ENCODE data around the gene BLCAP. TPM values are rescaled to one million over a fixed set of nuclear protein-coding genes. Genes with fewer than 3 reads are reported as not detected.

Gene BLCAP
- total RNA-seq, 4 donors from 2014 or later: 66.4 to 104 (median 78.1) TPM

DNA sequence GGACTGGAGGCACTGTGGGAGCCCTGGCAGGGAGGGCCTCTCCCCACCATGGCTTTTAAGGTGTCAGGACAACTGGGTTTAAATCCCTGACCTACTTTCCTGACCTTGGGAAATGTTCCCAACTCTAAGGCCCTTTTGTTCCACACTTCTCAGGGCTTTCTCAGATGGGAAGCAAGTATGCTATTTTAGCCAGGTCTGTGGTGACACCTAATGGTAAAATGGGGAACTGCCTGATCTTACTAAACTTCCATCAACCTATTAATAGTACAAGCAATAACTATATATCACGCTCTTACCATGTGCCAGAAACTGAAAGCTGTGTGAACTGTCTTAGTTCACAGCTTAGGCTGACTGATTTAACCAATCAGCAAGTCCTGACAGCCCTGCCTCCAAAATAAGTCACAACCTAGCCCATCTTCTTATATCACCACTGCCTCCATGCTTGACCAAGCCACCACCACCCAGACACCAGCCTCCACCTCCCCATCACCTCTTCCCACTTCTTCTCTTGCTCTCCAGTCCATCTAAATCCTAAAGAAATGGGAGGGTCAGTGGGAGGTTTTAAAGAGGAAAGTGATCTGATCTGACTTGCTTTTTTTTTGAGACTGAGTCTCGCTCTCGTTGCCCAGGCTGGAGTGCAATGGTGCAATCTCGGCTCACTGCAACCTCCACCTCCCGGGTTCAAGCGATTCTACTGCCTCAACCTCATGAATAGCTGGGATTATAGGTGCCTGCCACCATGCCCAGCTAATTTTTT is 6.9 kb upstream of the BLCAP start:
- Histone ChIP-seq H3K4me1 (peaks cover 0 to 20% (median 0%) of the 10 kb centered on the region in 3 donors), H3K36me3 (no peaks in the 10 kb centered on the region), H3K9me3 (no peaks in the 10 kb centered on the region), H3K27me3 (no peaks in the 10 kb centered on the region), H3K27ac (no peak overlapping the region), H3K4me3 (no peak overlapping the region)
- DNase-seq: no peak
- intact Hi-C loops (cut with DNase I): loop anchor here (5.0 kb wide), 2 partner anchors 262 to 337 kb away; no protein-coding TSS in a partner anchor
- 50 to 70% methylated on average over 2 to 6 of the region's 6 CpGs for WGBS, 2 donors
- TF ChIP-seq, protein P1, sequence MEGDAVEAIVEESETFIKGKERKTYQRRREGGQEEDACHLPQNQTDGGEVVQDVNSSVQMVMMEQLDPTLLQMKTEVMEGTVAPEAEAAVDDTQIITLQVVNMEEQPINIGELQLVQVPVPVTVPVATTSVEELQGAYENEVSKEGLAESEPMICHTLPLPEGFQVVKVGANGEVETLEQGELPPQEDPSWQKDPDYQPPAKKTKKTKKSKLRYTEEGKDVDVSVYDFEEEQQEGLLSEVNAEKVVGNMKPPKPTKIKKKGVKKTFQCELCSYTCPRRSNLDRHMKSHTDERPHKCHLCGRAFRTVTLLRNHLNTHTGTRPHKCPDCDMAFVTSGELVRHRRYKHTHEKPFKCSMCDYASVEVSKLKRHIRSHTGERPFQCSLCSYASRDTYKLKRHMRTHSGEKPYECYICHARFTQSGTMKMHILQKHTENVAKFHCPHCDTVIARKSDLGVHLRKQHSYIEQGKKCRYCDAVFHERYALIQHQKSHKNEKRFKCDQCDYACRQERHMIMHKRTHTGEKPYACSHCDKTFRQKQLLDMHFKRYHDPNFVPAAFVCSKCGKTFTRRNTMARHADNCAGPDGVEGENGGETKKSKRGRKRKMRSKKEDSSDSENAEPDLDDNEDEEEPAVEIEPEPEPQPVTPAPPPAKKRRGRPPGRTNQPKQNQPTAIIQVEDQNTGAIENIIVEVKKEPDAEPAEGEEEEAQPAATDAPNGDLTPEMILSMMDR (IDR thresholded peaks at IDR 0.05): peak; percentile 85 to 93 (median 88)
- no peak for TF ChIP-seq POLR2A (IDR thresholded peaks at IDR 0.05)

DNA sequence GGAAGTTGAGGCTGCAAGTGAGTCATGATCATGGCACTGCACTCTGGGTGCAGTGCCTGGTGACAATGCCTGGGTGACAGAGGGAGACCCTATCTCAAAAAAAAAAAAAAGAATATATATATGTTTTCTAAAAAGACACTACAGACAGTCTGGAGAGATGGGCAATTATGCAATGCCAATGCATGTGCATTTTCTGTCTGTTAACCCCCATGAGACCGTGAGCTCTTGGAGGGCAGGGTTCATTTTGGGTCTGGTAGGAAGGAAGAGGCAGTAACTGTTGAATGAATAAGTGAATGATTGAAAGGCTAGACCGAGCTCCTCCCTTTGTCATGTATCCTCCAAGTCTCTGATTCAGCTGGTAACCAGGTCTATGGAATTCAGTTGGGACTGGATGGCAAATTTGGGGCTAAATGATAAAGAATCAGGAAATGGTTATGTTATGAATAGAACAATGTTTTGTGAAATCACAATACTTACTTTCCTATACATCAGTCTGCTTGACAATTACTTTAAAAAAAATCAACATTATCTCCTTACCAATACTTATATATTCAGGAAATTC is 5.6 kb upstream of the BLCAP start:
- 67 to 69% methylated on average over 2 of the region's 2 CpGs for WGBS, 2 donors
- Histone ChIP-seq H3K4me3 (no peak overlapping the region), H3K27me3 (no peaks in the 10 kb centered on the region), H3K36me3 (no peaks in the 10 kb centered on the region), H3K27ac (no peak overlapping the region), H3K4me1 (peaks cover 0 to 16% (median 6%) of the 10 kb centered on the region in 3 donors), H3K9me3 (no peaks in the 10 kb centered on the region)
- no peak for DNase-seq
- no peak for TF ChIP-seq POLR2A (IDR thresholded peaks at IDR 0.05)
- TF ChIP-seq, protein P1 (IDR thresholded peaks at IDR 0.05): no peak
- intact Hi-C loops (cut with DNase I): no loop called here

DNA sequence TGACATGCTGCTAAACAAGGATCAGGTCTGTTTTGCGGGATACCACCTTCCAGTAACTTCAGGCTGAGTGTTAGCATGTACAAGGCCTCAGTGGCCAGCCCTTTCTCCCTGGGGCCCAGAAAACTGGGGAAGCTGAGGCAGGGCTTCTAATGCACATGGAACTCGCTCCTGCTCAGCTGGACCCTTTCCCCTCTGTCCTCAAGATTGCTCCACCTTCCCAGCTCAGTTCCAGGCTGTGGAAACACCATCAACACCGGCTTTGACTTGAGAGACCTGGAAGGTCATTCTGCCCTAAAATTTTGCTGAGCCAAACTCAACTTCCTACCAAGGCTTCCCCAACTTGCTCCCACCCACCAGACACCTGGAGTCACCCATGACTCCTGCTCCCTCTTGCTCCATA is 4.2 kb upstream of the BLCAP start:
- Histone ChIP-seq H3K36me3 (no peaks in the 10 kb centered on the region), H3K4me3 (no peak overlapping the region), H3K4me1 (peaks cover under 1 to 16% (median 7%) of the 10 kb centered on the region in 3 donors), H3K27ac (no peak overlapping the region), H3K9me3 (no peaks in the 10 kb centered on the region), H3K27me3 (no peaks in the 10 kb centered on the region)
- no peak for DNase-seq
- WGBS, 2 donors: 85 to 100% methylated on average over 3 of the region's 3 CpGs
- intact Hi-C loops (cut with DNase I): no loop called here
- TF ChIP-seq, protein P1 (IDR thresholded peaks at IDR 0.05): no peak
- TF ChIP-seq POLR2A (IDR thresholded peaks at IDR 0.05): no peak

DNA sequence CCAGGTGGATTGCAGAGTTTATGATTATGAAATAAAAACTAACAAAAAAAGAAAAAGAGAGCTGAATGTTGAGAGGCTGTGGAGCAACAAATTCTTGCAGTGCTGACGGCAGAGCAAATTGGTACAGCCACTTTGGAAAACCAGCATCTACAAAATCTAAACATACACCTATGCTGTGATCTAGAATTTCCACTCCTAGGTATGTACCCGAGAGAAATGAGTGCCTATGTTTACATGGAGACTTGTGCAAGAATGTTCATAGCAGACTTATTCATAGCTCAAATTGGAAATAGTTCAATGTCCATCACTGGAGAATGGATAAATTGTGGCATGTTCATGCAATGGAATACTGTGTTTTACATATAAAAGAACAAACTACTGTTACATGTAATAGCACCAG is 3.0 kb upstream of the BLCAP start:
- peaks cover 12 to 27% (median 12%) of the 10 kb centered on the region in 3 donors for H3K4me1 ChIP-seq
- no peak overlapping the region for H3K4me3 ChIP-seq
- intact Hi-C loops (cut with DNase I): no loop called here
- no peak overlapping the region for H3K27ac ChIP-seq
- no peaks in the 10 kb centered on the region for H3K27me3 ChIP-seq
- no peak for TF ChIP-seq POLR2A (IDR thresholded peaks at IDR 0.05)
- TF ChIP-seq, protein P1 (IDR thresholded peaks at IDR 0.05): no peak
- H3K36me3 ChIP-seq: no peaks in the 10 kb centered on the region
- WGBS, 2 donors: 63 to 70% methylated on average over 2 of the region's 2 CpGs
- no peaks in the 10 kb centered on the region for H3K9me3 ChIP-seq
- no peak for DNase-seq

DNA sequence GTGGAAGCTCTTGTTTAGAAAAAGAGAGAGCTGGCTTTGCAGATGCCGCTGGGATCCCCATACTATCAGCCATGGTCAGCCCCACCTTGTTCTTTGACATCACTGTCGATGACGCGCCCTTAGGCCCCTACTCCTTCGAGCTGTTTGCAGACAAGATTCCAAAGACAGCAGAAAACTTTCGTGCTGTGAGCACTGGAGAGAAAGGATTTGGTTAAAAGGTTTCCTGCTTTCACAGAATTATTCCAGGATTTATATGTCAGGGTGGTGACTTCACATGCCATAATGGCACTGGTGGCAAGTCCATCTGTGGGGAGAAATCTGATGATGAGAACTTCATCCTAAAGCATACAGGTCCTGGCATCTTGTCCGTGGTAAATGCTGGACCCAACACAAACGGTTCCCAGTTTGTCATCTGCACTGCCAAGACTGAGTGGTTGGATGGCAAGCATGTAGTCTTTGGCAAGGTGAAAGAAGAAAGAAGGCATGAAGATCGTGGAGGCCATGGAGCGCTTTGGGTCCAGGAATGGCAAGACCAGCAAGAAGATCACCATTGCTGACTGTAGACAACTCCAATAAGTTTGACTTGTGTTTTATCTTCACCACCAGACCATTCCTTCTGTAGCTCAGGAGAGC is 2.4 kb upstream of the BLCAP start:
- Histone ChIP-seq H3K27me3 (no peaks in the 10 kb centered on the region), H3K4me3 (no peak overlapping the region), H3K4me1 (peaks cover 18 to 34% (median 18%) of the 10 kb centered on the region in 3 donors), H3K9me3 (no peaks in the 10 kb centered on the region), H3K27ac (no peak overlapping the region), H3K36me3 (peaks cover 0 to 3% (median 0%) of the 10 kb centered on the region in 3 donors)
- no peak for DNase-seq
- intact Hi-C loops (cut with DNase I): loop anchor here (10.0 kb wide), 1 partner anchor 145 kb away; no protein-coding TSS in a partner anchor
- WGBS, 2 donors: 78 to 84% methylated on average over 10 of the region's 10 CpGs
- TF ChIP-seq, protein P1 (IDR thresholded peaks at IDR 0.05): no peak
- TF ChIP-seq POLR2A (IDR thresholded peaks at IDR 0.05): no peak
